Activated CD8-positive, alpha-beta memory T cell treated with anti-CD3 and anti-CD28 coated beads, Interleukin-2, amount 50 U/mL, for 4 hours (primary cell): Measurements from ENCODE around the gene SPANXC.
"Not testable (repeated sequence)": the region's sequence is repeated elsewhere in the genome, so short reads cannot be mapped to it uniquely, and the experiment has no call there.

Experiments
- DNase-seq: peaks from one replicate; pipeline ENCODE4 v3.0.0-alpha.2; 2020

The SPANXC gene, protein sequence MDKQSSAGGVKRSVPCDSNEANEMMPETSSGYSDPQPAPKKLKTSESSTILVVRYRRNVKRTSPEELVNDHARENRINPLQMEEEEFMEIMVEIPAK

DNA sequence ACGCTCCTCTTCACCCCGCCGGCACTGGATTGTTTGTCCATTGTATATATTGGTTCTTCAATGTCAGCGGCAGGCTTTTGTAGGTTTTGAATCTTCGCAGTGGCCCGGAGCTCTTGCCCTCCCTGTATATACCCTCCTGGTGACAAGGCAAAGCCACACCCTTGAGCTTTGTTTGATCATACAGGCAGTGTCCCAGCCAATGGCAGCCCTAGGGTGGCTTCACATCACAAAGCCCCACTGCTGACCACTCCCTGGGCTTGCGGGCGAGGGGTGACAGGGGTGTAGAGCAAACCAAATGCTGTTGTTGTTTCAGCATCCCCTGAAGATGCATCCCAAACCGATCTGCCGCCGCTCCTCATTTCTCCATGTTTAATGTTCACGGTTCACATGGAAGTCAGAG, at the start of gene SPANXC:
SPANXC (minus strand) TSS at position 101 of the 400 bp plus-strand sequence; CDS start at position 41, 60 bp downstream.
- not testable (repeated sequence) for DNase-seq

DNA sequence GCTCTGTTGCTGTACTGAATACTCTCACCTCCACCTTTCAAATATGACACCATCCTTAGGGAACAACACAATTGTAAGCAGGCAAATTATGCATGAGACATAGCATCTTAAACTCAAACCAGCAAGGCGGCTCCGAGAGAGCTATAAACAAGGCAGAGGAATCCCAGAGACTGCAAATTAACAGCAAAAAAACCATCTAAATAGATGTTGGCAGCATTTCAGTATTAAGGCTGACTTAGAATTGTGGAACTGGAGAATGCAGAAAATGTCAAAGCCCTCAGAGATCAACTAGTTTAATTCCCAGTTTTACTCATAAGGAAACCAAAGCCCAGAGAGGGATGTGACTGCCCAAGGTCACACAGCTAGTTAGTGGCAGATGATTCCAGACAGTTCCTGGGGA, 37.2 kb upstream of the SPANXC start:
- DNase-seq = no peak

- DNase-seq = no peak
These were observed 36.0 kb upstream of the SPANXC start for GRCh38 chrX:141278306-141278705.

GRCh38 chrX:141258080-141258479, 15.8 kb upstream of the SPANXC start:
- no peak for DNase-seq

DNA sequence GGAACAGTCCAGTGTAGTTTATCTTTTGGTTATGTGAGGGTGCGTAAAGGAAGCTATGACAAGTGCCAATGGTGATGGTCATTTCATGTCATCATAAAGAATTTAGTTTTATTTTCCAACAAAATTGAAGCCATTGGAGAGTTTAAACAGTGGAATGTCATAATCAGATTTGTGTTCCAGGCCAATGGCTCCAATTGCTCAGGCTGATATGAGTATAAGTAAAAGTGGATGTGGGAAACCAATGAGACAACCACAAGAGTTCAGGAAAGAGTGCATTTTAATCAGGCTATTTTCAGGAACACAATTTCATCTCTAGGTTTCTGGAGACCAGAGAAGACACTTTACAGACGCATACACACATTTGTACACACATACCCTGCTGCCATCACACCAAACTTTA, 20.7 kb downstream of the SPANXC start:
- no peak for DNase-seq

DNA sequence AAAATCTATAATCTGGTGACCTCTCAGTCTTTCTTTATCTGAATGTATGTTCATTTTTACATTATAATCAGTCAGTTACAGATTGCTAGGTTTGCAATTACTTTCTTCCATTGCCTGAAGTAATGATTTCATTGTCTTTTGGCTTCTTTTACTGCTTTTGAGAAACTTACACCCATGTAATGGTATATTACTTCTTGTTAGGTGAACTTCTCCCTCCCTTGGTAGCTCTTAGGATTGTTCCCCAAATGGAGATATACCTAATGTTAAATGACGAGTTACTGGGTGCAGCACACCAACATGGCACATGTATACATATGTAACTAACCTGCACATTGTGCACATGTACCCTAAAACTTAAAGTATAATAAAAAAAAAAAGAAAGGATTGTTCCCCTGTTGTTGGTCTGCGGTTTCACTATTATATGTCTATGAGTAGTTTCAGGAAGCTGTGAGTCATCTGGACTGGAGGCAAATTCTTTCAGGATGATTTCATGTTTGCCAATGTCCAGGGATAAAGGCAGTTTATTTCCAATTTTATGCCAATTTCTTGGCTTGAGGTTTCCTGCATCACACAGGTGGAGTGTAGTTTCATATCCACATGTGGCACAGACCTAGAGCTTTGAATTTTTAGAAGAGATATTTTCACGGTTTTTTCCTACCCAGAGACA, 21.8 kb downstream of the SPANXC start:
- no peak for DNase-seq

- DNase-seq = no peak
These were observed 28.1 kb downstream of the SPANXC start for GRCh38 chrX:141214196-141214595.

GRCh38 chrX:141201962-141202361, 40.4 kb downstream of the SPANXC start:
- no peak for DNase-seq
